Epithelial cell of proximal tubule (primary cell): Measurements from ENCODE around the gene CNTN5. TPM values are rescaled to one million over a fixed set of nuclear protein-coding genes. Genes with fewer than 3 reads are reported as not detected.

Experiments
- DNase-seq: peaks from one replicate; pipeline ENCODE4 v3.0.0-alpha.2; 2011; ENCODE audit warnings: low read depth
- H3K4me3 ChIP-seq: 2 replicates; pipeline ENCODE4 v1.5.1; 2011; ENCODE audit warnings: low read depth, mild to moderate bottlenecking, low read length
- total RNA-seq: library from RNA; depleted of rRNA; stranded (reverse); fragments of >200 nt; gene quantifications from 2 replicates; pipeline ENCODE4 v1.2.3, GENCODE V29; 2015
- TF ChIP-seq, protein P1 (sequence below): conservative IDR thresholded peaks from 2 replicates; pipeline ENCODE4 v1.5.1; 2012; ENCODE audit warnings: low read depth, mild to moderate bottlenecking, low read length

CNTN5 gene
- total RNA-seq, 1 donor from 2014 or later = not detected

DNA sequence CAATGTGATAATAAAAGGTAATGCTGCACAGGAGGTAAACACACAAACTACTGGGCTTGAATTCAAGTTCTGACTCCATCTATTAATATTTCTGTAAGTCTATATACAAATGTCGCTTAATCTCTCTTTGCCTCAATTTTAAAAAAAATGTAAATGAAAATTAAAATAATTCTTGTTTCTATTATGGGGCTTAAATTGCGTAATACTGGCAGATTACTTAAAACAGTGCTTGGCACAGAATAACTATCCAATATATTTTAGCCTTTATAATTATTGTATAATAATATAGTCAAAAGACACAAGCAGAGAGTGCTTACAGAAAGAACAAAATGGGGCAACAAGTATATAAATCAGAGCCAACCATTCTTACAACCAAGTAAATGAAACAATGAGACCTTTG, 489.1 kb downstream of the CNTN5 start:
- TF ChIP-seq, protein P1, sequence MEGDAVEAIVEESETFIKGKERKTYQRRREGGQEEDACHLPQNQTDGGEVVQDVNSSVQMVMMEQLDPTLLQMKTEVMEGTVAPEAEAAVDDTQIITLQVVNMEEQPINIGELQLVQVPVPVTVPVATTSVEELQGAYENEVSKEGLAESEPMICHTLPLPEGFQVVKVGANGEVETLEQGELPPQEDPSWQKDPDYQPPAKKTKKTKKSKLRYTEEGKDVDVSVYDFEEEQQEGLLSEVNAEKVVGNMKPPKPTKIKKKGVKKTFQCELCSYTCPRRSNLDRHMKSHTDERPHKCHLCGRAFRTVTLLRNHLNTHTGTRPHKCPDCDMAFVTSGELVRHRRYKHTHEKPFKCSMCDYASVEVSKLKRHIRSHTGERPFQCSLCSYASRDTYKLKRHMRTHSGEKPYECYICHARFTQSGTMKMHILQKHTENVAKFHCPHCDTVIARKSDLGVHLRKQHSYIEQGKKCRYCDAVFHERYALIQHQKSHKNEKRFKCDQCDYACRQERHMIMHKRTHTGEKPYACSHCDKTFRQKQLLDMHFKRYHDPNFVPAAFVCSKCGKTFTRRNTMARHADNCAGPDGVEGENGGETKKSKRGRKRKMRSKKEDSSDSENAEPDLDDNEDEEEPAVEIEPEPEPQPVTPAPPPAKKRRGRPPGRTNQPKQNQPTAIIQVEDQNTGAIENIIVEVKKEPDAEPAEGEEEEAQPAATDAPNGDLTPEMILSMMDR = no peak
- no peak for DNase-seq
- H3K4me3 ChIP-seq = no peak overlapping the region

DNA sequence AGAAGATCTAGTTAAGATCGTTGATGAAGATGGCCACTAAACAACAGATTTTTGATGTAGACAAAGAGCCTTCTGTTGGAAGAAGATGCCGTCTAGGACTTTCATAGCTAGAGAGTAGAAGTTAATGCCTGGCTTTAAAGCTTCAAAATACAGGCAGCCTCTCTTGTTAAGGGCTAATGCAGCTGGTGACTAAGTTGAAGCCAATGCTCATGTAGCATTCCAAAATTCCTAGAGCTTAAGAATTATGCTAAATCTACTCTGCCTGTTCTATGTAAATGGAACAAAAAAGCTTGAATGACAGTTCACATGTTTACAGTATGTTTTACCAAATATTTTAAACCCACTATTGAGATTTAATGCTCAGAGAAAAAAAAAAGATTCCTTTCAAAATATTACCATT, 492.6 kb downstream of the CNTN5 start:
- no peak for DNase-seq
- H3K4me3 ChIP-seq = no peak overlapping the region
- TF ChIP-seq, protein P1 = no peak

DNA sequence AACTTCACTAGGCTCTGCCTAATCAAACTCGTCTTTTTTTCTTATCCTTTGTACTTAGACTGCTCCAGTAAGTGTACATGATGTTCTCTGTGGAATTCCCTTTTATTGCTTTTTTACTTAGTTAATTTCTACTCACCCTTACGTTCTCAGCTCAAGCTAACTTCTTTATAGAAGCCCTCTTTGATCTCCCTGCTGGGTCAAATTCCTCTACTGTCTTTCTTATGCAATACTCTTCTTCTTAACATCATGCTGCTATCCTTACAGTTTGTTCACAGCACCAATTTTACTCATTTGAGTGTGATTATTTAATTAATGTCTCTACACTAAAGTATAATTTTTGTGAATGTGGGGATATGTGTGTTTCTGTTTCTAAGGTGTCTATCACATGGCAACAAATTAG, 498.3 kb downstream of the CNTN5 start:
- no peak for DNase-seq
- TF ChIP-seq, protein P1 = no peak
- H3K4me3 ChIP-seq = no peak overlapping the region

DNA sequence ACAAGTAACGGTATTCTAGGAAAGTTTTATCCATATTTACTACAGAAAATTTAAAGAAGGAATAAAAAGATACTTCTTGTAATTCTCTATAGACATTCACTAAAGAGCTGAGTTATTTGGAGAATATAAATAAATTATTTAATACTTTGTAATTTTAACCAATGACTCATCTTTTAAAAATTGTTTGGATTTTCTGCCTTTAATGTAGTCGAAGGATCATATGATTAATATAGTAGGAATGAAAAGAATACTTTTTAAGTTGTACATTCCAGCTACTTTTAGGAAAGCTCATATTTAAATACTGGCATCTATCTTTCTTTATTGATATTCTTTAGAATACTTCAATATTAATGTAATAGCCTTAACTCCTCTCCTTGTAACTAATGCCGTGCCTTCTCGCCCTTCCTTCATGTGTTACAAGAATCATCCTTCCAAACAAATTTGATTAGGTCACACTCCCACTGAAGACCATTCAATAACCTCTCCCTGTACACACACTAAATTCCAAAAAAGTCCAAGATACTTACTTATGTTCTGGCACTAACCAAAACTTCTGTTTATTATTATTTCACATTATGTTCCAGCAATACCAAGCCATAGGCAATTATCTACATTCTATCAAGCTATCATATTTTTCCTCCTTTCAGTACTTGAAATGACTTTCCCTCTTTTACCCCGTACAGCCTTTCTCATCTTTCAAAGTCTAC, 501.9 kb downstream of the CNTN5 start:
- no peak overlapping the region for H3K4me3 ChIP-seq
- TF ChIP-seq, protein P1 = no peak
- no peak for DNase-seq

- no peak overlapping the region for H3K4me3 ChIP-seq
- no peak for DNase-seq
- TF ChIP-seq, protein P1 = no peak
Observed at GRCh38 chr11:99531468-99531867, 510.7 kb downstream of the CNTN5 start.

DNA sequence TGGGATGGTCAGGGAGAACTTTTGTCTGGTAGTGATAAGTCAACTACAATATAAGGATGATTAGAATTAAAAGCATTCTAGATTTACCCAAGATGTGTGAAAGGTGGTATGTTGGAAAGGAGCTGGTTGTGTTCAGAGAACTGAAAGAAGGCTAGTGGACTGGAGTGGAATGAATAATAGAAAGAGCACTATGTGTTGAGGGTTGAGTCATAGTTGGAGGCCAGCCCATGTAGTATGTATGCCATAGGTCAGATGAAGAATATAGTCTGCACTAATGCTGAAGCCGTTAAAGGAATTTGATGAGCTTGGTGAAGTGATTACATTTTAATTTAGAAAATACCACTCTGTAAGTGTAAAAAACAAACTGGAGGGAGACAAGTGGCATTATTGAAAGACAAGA, 514.1 kb downstream of the CNTN5 start:
- no peak overlapping the region for H3K4me3 ChIP-seq
- DNase-seq = no peak
- TF ChIP-seq, protein P1 = no peak

DNA sequence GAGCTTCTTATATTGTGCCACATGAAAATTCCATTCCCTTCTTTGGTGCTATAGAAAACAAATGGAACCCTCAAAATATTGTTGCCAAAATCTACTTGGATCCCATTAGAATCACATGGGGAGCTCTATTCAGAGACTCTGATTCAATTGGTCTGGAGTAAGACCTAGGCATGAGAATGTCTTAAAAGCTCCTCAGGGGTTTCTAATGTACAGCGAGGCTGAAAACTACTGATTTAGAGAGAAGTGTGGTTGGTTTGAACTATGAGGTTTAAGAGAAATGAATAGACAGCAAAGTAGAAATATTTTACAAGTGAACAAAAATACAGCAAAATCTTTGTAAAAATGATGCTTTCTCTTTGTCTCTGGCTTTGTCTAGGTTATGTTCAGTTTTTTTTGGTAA, 514.7 kb downstream of the CNTN5 start:
- no peak overlapping the region for H3K4me3 ChIP-seq
- TF ChIP-seq, protein P1 = no peak
- no peak for DNase-seq
